Skeletal muscle cell (primary cell): ENCODE measurements around the gene SESN2.
A peak's percentile ranks its signal among the peaks of the same experiment; 100 is the strongest.
"Not testable (repeated sequence)": the region's sequence is repeated elsewhere in the genome, so short reads cannot be mapped to it uniquely, and the experiment has no call there.

Source experiments
- DNase-seq: peaks from one replicate; pipeline ENCODE4 v3.0.0-alpha.2; 2010; ENCODE audit warnings: low read depth
- H3K4me3 ChIP-seq: 2 replicates; pipeline ENCODE4 v1.5.1; 2011; ENCODE audit warnings: low read depth, mild to moderate bottlenecking, control low read depth, low read length, moderate library complexity

The SESN2 gene

DNA sequence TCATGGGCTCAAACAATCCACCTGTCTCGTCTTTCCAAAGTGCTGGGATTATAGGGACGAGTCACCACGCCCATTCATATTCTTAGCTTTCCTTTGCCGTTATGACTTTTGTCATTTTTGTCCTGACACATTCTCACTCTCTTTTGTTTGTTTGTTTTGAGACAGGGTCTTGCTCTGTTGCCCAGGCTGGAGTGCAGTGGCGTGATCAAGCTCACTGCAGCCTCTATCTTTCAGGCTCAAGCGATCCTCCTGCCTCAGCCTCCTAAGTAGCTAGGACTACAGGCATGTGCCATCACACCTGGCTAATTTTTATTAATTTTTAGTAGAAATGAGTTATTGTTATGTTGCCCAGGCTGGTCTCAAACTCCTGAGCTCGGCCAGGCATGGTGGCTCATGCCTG lies 57.7 kb downstream of the SESN2 start:
- no peak overlapping the region for H3K4me3 ChIP-seq
- DNase-seq, result no peak

DNA sequence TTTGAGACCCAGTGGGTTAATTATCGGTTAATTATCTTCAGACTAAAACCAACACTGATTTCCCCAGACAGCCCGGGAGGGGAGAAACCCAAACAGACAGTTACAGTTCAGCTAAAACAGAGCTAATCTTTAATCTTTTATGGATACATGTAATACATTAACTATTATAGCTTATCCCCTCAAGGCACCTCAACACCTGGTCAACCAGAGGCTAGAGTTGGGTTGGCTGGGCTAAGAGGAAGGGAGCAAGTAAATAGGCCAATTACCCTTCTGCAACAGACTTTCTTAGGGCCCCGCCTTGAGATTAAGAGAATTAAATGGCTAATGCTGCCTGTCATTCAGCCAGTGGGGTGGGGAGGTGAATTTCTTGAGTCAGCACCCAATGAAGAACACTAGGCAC lies 62.9 kb downstream of the SESN2 start:
- no peak overlapping the region for H3K4me3 ChIP-seq
- no peak for DNase-seq

DNA sequence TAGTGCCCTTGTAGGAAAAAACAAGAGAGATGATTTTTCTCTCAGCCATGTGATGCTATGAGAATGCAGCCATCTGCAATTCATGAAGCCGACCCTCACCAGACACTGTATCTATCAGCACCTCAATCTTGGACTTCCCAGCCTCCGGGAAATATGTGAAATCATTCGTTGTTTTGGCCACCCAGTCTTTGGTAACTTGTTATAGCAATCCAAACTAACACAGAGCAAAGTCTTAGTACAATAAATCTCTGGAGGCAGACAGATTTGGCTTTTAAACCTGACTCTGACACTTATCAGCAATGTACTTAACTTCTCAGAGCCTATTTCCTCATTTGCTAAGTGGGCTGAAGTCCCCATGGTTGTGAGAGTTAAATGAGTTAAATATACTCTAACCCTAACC lies 64.4 kb downstream of the SESN2 start:
- H3K4me3 ChIP-seq, result no peak overlapping the region
- no peak for DNase-seq

DNA sequence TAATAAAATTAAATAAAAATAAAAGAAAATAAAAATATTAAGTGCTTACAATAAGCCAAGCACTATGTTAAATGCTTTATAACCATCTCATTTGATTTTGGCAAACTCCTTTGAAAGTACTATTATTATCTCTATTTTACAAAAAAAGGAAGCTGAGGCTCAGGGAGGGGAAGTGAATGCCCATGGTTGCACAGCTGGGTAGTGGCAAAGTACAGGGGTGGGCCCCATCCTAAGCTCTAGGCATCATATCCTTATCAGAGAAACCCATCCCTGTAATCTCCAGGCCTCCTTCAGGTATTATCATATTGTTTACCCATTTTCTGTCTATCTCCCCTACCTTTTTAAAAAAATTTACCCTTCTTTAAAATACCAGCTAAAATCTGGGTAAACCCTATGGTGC lies 67.2 kb downstream of the SESN2 start:
- no peak for DNase-seq
- H3K4me3 ChIP-seq, result no peak overlapping the region

DNA sequence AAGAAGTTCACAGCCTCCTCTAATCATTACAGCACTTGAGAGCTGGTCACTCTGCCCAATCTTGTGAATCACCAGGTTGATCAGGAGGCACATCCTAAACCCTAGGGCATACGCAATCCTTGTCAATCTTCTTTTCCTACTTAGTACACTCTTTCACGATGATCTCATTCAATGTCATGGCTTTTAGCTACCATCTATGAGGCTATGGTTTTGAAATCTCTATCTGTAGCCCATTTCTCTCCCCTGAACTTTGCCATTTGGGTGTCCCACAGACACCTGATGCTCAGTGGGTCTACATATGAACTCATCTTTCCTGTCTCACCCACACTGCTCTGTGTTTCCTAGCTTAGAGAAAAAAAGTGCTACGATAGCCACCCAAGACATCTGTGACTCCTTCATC lies 67.7 kb downstream of the SESN2 start:
- no peak for DNase-seq

DNA sequence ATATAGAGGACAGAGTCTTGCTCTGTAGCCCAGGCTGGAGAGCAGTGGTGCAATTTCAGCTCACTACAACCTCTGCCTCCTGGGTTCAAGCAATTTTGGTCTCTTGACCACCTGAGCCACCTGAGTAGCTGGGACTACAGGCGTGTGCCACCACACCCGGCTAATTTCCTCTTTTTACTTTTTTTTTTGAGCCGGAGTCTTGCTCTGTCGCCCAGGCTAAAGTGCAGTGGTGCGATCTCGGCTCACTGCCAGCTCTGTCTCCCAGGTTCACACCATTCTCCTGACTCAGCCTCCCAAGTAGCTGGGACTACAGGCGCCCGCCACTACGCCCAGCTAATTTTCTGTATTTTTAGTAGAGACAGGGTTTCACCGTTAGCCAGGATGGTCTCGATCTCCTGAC lies 68.1 kb downstream of the SESN2 start:
- DNase-seq, H3K4me3 ChIP-seq: not testable (repeated sequence)

More for the DNA sequence above, 67.7 kb downstream of the SESN2 start:
- no peak overlapping the region for H3K4me3 ChIP-seq

DNA sequence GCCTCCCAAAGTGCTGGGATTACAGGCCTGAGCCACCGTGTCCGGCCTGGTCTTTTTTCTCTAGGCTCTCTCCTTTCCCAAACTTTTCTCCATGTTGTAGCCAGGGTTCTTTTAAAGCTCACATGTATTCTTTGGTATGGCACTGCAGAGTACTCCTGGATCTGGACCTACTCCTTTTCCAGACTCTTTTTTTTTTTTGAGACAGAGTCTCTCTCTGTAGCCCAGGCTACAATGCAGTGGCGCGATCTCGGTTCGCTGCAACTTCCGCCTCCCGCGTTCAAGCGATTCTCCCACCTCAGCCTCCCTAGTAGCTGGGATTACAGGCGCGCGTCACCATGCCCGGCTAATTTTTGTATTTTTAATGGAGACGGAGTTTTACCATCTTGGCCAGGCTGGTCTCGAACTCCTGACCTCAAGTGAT lies 68.9 kb downstream of the SESN2 start:
- peak overlapping the region; percentile 69 for H3K4me3 ChIP-seq
- DNase-seq, result no peak

DNA sequence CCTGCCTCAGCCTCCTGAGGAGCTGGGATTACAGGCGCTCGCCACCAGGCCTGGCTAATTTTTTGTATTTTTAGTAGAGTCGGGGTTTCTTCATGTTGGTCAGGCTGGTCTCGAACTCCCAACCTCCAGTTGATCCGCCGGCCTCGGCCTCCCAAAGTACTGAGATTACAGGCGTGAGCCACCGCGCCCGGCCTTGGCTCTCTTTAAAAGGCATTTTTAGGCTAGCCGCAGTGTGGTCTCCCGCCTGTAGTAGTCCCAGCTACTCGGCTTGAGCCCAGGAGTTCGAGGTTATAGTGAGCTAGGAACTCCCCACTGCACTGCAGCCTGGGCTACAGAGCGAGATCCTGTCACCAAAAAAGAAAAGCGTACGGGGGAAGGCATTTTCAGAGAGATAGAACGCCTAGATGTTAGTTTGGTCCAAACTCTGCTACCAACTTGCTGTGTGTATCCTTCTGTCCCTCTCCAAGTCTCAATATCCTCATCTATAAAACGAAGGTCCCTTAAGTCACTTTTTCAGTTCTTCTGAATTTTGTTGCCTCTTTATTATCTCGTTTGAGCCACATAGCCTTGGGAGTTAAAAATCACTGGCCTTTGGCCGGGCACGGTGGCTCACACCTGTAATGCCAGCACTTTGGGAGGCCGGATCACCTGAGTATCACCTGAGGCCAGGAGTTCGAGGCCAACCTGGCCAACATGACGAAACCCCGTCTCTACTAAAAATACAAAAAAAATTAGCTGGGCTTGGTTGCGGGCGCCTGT lies 70.3 kb downstream of the SESN2 start:
- H3K4me3 ChIP-seq, result peak overlapping the region; percentile 69
- DNase-seq, result no peak
